IMR-90 (cell line): ENCODE data around the gene ASS1. TPM values are rescaled to one million over a fixed set of nuclear protein-coding genes. Genes with fewer than 3 reads are reported as not detected.

Source experiments
- ATAC-seq: fragments of 200-7000 bp; cut with Tn5 transposase; 2 replicates; pipeline ENCODE4 v1.9.1; 2020; ENCODE audit warnings: low read depth, mild to moderate bottlenecking, moderate library complexity
- BruUV-seq: library from RNA; stranded (reverse); fragments of 400-500 nt; replicated peaks from 2 replicates; lab custom pipeline; 2021; lab: Mats Ljungman, UMichigan
- CTCF ChIA-PET: fragments of 300-600 bp; formaldehyde crosslinking; extraction: SDS; loops from one replicate; lab custom pipeline; 2021; ENCODE audit warnings: antibody characterized with exemption; lab: Yijun Ruan, JAX
- POLR2A ChIA-PET: fragments of 300-600 bp; sonication (Branson Sonifier 250); formaldehyde crosslinking; loops from one replicate; lab custom pipeline; 2022; ENCODE audit warnings: antibody characterized with exemption; ENCODE audit not compliant: unreplicated experiment; lab: Charles Lee
- DNase-seq: peaks from one replicate; pipeline ENCODE4 v3.0.0; 2013
- H2AFZ ChIP-seq: replicated peaks from 2 replicates; pipeline ENCODE3; 2013; ENCODE audit warnings: low read length, mild to moderate bottlenecking; ENCODE audit not compliant: poor library complexity
- H2AK5ac ChIP-seq: 2 replicates; pipeline ENCODE4 v1.6.1; 2013; ENCODE audit warnings: low read depth, low read length, inconsistent platforms
- H2AK9ac ChIP-seq: replicated peaks from 2 replicates; pipeline ENCODE3; 2013; ENCODE audit warnings: mild to moderate bottlenecking, low read depth, low read length, moderate library complexity; ENCODE audit not compliant: poor library complexity
- H2BK120ac ChIP-seq: 2 replicates; pipeline ENCODE4 v1.6.1; 2013; ENCODE audit warnings: low read depth, low read length, inconsistent platforms
- H2BK15ac ChIP-seq: 3 replicates; pipeline ENCODE4 v1.6.1; 2013; ENCODE audit warnings: low read depth, low read length, inconsistent platforms
- H2BK20ac ChIP-seq: 2 replicates; pipeline ENCODE4 v1.6.1; 2013; ENCODE audit warnings: low read depth, mild to moderate bottlenecking, inconsistent platforms, low read length, moderate library complexity
- H2BK5ac ChIP-seq: 2 replicates; pipeline ENCODE4 v1.6.1; 2013; ENCODE audit warnings: mild to moderate bottlenecking, low read depth, low read length, inconsistent platforms; ENCODE audit not compliant: poor library complexity, severe bottlenecking
- H3K14ac ChIP-seq: replicated peaks from 2 replicates; pipeline ENCODE4 v1.6.1; 2013; ENCODE audit warnings: low read depth, low read length, inconsistent platforms
- H3K18ac ChIP-seq: 2 replicates; pipeline ENCODE4 v1.6.1; 2013; ENCODE audit warnings: low read depth, low read length, control low read depth
- H3K23ac ChIP-seq: 2 replicates; pipeline ENCODE4 v1.6.1; 2013; ENCODE audit warnings: low read depth, low read length, inconsistent platforms
- H3K27ac ChIP-seq: 2 replicates; pipeline ENCODE4 v1.5.1; 2013; ENCODE audit warnings: mild to moderate bottlenecking, control low read depth, low read length; ENCODE audit not compliant: insufficient read depth
- H3K27me3 ChIP-seq: 2 replicates; pipeline ENCODE4 v1.6.1; 2013; ENCODE audit warnings: low read length; ENCODE audit not compliant: control insufficient read depth, insufficient read depth
- H3K36me3 ChIP-seq: 2 replicates; pipeline ENCODE4 v1.6.1; 2013; ENCODE audit warnings: low read length, mixed read lengths; ENCODE audit not compliant: control insufficient read depth, insufficient read depth
- H3K4ac ChIP-seq: 2 replicates; pipeline ENCODE4 v1.6.1; 2013; ENCODE audit warnings: low read depth, low read length, inconsistent platforms
- H3K4me1 ChIP-seq: 2 replicates; pipeline ENCODE4 v1.6.1; 2013; ENCODE audit warnings: low read length, mixed read lengths; ENCODE audit not compliant: control insufficient read depth, insufficient read depth
- H3K4me2 ChIP-seq: 2 replicates; pipeline ENCODE4 v1.6.1; 2013; ENCODE audit warnings: low read depth, mild to moderate bottlenecking, control low read depth, low read length, moderate library complexity
- H3K4me3 ChIP-seq: 2 replicates; pipeline ENCODE4 v1.5.1; 2013; ENCODE audit warnings: low read depth, mild to moderate bottlenecking, control low read depth, low read length, moderate library complexity; ENCODE audit not compliant: insufficient read depth
- H3K56ac ChIP-seq: 2 replicates; pipeline ENCODE4 v1.6.1; 2013; ENCODE audit warnings: low read length, inconsistent platforms; ENCODE audit not compliant: insufficient read depth; ENCODE audit errors: extremely low read depth
- H3K79me1 ChIP-seq, 2 experiments: 2 replicates each; pipeline ENCODE4 v1.6.1; 2013; ENCODE audit warnings: low read length in 2 of 2, inconsistent platforms in 1 of 2, low read depth in 1 of 2
- H3K9ac ChIP-seq: 2 replicates; pipeline ENCODE4 v1.6.1; 2013; ENCODE audit warnings: low read depth, low read length, control low read depth
- H3K9me1 ChIP-seq: 2 replicates; pipeline ENCODE4 v1.6.1; 2013; ENCODE audit warnings: low read length, inconsistent platforms; ENCODE audit not compliant: insufficient read depth
- H3K9me3 ChIP-seq: 2 replicates; pipeline ENCODE4 v1.6.1; 2013; ENCODE audit warnings: low read length; ENCODE audit not compliant: control insufficient read depth, insufficient read depth
- H4K20me1 ChIP-seq: 2 replicates; pipeline ENCODE4 v1.6.1; 2013; ENCODE audit warnings: low read length, inconsistent platforms; ENCODE audit not compliant: insufficient read depth
- H4K5ac ChIP-seq: 2 replicates; pipeline ENCODE4 v1.6.1; 2013; ENCODE audit warnings: mild to moderate bottlenecking, low read depth, low read length, control low read depth
- H4K8ac ChIP-seq, 2 experiments: 2 replicates each; pipeline ENCODE4 v1.6.1; 2013; ENCODE audit warnings: low read depth in 2 of 2, low read length in 2 of 2, control low read depth in 1 of 2, inconsistent platforms in 1 of 2
- H4K91ac ChIP-seq: 2 replicates; pipeline ENCODE4 v1.6.1; 2013; ENCODE audit warnings: low read depth, low read length, inconsistent platforms; ENCODE audit not compliant: insufficient read depth
- BHLHE40 ChIP-seq: fragments of 150-350 bp; IDR thresholded peaks from 2 replicates; pipeline ENCODE4 v1.6.1; 2016; ENCODE audit warnings: mild to moderate bottlenecking, low read depth, low read length
- CEBPB ChIP-seq: IDR thresholded peaks from 2 replicates; pipeline ENCODE4 v1.6.1; 2012; ENCODE audit warnings: low read depth, low read length, improper control_type of control experiment
- CHD1 ChIP-seq: IDR thresholded peaks from 2 replicates; pipeline ENCODE4 v1.6.1; 2012; ENCODE audit warnings: low read depth, low read length, improper control_type of control experiment
- ELK1 ChIP-seq: fragments of 150-350 bp; IDR thresholded peaks from 2 replicates; pipeline ENCODE4 v1.6.1; 2016; ENCODE audit warnings: low read depth, mild to moderate bottlenecking, low read length, moderate library complexity, borderline replicate concordance
- FOS ChIP-seq: fragments of 150-350 bp; IDR thresholded peaks from 2 replicates; pipeline ENCODE4 v1.6.1; 2016; ENCODE audit warnings: low read depth, low read length
- MAFK ChIP-seq: IDR thresholded peaks from 2 replicates; pipeline ENCODE4 v1.6.1; 2012; ENCODE audit warnings: low read depth, low read length, improper control_type of control experiment
- MAZ ChIP-seq: IDR thresholded peaks from 2 replicates; pipeline ENCODE4 v1.6.1; 2012; ENCODE audit warnings: low read depth, mild to moderate bottlenecking, low read length, improper control_type of control experiment, moderate library complexity, borderline replicate concordance
- MXI1 ChIP-seq: IDR thresholded peaks from 2 replicates; pipeline ENCODE4 v1.6.1; 2012; ENCODE audit warnings: low read depth, mild to moderate bottlenecking, low read length, moderate library complexity, borderline replicate concordance
- NFE2L2 ChIP-seq: fragments of 150-350 bp; IDR thresholded peaks from 2 replicates; pipeline ENCODE4 v1.6.1; 2016; ENCODE audit warnings: low read depth, mild to moderate bottlenecking, low read length
- POLR2A ChIP-seq: IDR thresholded peaks from 2 replicates; pipeline ENCODE4 v1.6.1; 2012; ENCODE audit warnings: mild to moderate bottlenecking, low read depth, low read length
- RAD21 ChIP-seq: IDR thresholded peaks from 2 replicates; pipeline ENCODE4 v1.6.1; 2012; ENCODE audit warnings: low read length, improper control_type of control experiment
- RCOR1 ChIP-seq: IDR thresholded peaks from 2 replicates; pipeline ENCODE4 v1.6.1; 2012; ENCODE audit warnings: mild to moderate bottlenecking, low read length, improper control_type of control experiment; ENCODE audit not compliant: insufficient replicate concordance
- RFX5 ChIP-seq: IDR thresholded peaks from 2 replicates; pipeline ENCODE4 v1.8.0; 2012; ENCODE audit warnings: low read depth, mild to moderate bottlenecking, low read length, moderate library complexity
- SMC3 ChIP-seq: fragments of 150-350 bp; IDR thresholded peaks from 2 replicates; pipeline ENCODE4 v1.6.1; 2016; ENCODE audit warnings: low read depth, mild to moderate bottlenecking, antibody characterized with exemption, low read length, moderate library complexity
- WGBS, 2 experiments: methylation state at CpG; one replicate each; pipeline versions ENCODE4 v1.1.5 to v1.1.7; 2013; ENCODE audit warnings: missing lambda C conversion rate in 2 of 2; ENCODE audit not compliant: insufficient read length in 1 of 2; ENCODE audit errors: extremely low coverage in 2 of 2; 5-methylcytosine and 5-hydroxymethylcytosine counted together
- dilution Hi-C: fragments of 300-500 bp; cut with HindIII; formaldehyde crosslinking; loops from one replicate; pipeline ENCODE4 v1.14.3; 2018; ENCODE audit warnings: low sequenced_read_pairs; ENCODE audit not compliant: unreplicated experiment
- in situ Hi-C: fragments of 300-500 bp; cut with MboI; formaldehyde crosslinking; loops from 3 replicates; pipeline ENCODE4 v1.14.3; 2019; ENCODE audit warnings: low sequenced_read_pairs, inconsistent platforms, mixed read lengths
- intact Hi-C: fragments of 100-400 bp; cut with micrococcal nuclease; formaldehyde crosslinking; loops from 2 replicates; pipeline ENCODE4 v1.10.0; 2022
- polyA plus RNA-seq, 3 experiments: library from polyadenylated mRNA; depleted of rRNA; stranded (reverse); fragments of >200 nt; gene quantifications; 2 replicates each; pipeline ENCODE4 v1.2.3, GENCODE V29; 2012; ENCODE audit warnings: low replicate concordance in 1 of 3
- total RNA-seq: library from RNA; depleted of rRNA; stranded (reverse); fragments of >200 nt; gene quantifications from 2 replicates; pipeline ENCODE4 v1.2.3, GENCODE V29; 2012
- TF ChIP-seq, protein P1 (sequence below): fragments of 150-350 bp; IDR thresholded peaks from 2 replicates; pipeline ENCODE4 v1.6.1; 2017; ENCODE audit warnings: mild to moderate bottlenecking, antibody characterized with exemption, low read length, low read depth
- TF ChIP-seq, protein P2 (sequence below): conservative IDR thresholded peaks from 2 replicates; pipeline ENCODE4 v1.5.1; 2012; ENCODE audit warnings: mild to moderate bottlenecking, low read depth, low read length, improper control_type of control experiment

The ASS1 gene
- total and polyA plus RNA-seq, 2 of the 4 experiments (the other 2 are of a cell fraction), result 39.6 to 41.9 TPM

GRCh38 chr9:130396581-130396980, 48.2 kb upstream of the ASS1 start:
- H2AFZ ChIP-seq, result no peak overlapping the region
- ATAC-seq (no peak), DNase-seq (no peak)
- no peak overlapping the region for H2BK15ac ChIP-seq
- WGBS, 2 experiments, result 67% methylated on average over 1 of the region's 4 CpGs; no CpG with 5 or more reads in 1 of the 2 experiments
- no peak overlapping the region for H2AK9ac ChIP-seq
- peaks cover 26% of the 10 kb centered on the region; the same call in 1 of the 2 replicates for H3K27me3 ChIP-seq
- intact Hi-C loops (no loop called here), dilution Hi-C loops (no loop called here), in situ Hi-C loops (no loop called here)
- no peak overlapping the region for H3K23ac ChIP-seq
- H2BK5ac ChIP-seq, result no peak overlapping the region
- BruUV-seq, result no TSS peak
- no peak overlapping the region for H3K56ac ChIP-seq
- no peak overlapping the region for H3K27ac ChIP-seq
- H2AK5ac ChIP-seq, result no peak overlapping the region
- H3K9me1 ChIP-seq, result no peaks in the 10 kb centered on the region
- no peak overlapping the region for H4K5ac ChIP-seq
- H2BK20ac ChIP-seq, result no peak overlapping the region
- H4K8ac ChIP-seq, result no peak overlapping the region
- no peaks in the 10 kb centered on the region; the same call in 1 of the 2 replicates for H4K20me1 ChIP-seq
- ChIA-PET CTCF (no interaction called here), POLR2A (no interaction called here)
- no peak overlapping the region for H3K9ac ChIP-seq
- H3K9me3 ChIP-seq, result peaks cover 2% of the 10 kb centered on the region; the same call in 1 of the 2 replicates
- no peak overlapping the region for H3K4me3 ChIP-seq
- H2BK120ac ChIP-seq, result no peak overlapping the region
- H3K4me2 ChIP-seq, result no peak overlapping the region
- H3K18ac ChIP-seq, result no peak overlapping the region
- no peak overlapping the region for H3K4ac ChIP-seq
- H3K4me1 ChIP-seq, result no peaks in the 10 kb centered on the region
- TF ChIP-seq CHD1, result no peak
- TF ChIP-seq BHLHE40, result no peak
- no peak for TF ChIP-seq RAD21
- TF ChIP-seq MAFK, result no peak
- no peak for TF ChIP-seq FOS
- TF ChIP-seq MXI1, result no peak
- TF ChIP-seq, protein P1, sequence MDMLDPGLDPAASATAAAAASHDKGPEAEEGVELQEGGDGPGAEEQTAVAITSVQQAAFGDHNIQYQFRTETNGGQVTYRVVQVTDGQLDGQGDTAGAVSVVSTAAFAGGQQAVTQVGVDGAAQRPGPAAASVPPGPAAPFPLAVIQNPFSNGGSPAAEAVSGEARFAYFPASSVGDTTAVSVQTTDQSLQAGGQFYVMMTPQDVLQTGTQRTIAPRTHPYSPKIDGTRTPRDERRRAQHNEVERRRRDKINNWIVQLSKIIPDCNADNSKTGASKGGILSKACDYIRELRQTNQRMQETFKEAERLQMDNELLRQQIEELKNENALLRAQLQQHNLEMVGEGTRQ, result no peak
- no peak for TF ChIP-seq RCOR1
- TF ChIP-seq SMC3, result no peak
- TF ChIP-seq NFE2L2, result no peak
- no peak for TF ChIP-seq MAZ
- no peak for TF ChIP-seq RFX5
- TF ChIP-seq CEBPB, result no peak
- TF ChIP-seq, protein P2, sequence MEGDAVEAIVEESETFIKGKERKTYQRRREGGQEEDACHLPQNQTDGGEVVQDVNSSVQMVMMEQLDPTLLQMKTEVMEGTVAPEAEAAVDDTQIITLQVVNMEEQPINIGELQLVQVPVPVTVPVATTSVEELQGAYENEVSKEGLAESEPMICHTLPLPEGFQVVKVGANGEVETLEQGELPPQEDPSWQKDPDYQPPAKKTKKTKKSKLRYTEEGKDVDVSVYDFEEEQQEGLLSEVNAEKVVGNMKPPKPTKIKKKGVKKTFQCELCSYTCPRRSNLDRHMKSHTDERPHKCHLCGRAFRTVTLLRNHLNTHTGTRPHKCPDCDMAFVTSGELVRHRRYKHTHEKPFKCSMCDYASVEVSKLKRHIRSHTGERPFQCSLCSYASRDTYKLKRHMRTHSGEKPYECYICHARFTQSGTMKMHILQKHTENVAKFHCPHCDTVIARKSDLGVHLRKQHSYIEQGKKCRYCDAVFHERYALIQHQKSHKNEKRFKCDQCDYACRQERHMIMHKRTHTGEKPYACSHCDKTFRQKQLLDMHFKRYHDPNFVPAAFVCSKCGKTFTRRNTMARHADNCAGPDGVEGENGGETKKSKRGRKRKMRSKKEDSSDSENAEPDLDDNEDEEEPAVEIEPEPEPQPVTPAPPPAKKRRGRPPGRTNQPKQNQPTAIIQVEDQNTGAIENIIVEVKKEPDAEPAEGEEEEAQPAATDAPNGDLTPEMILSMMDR, result no peak
- no peak for TF ChIP-seq ELK1
- no peak for TF ChIP-seq POLR2A
- H4K91ac ChIP-seq, result no peak overlapping the region
- H3K36me3 ChIP-seq, result no peaks in the 10 kb centered on the region
- no peaks in the 10 kb centered on the region for H3K79me1 ChIP-seq
- no peak overlapping the region for H3K14ac ChIP-seq
